B cell (primary cell): ENCODE results near the gene PTPN14. TPM values are rescaled to one million over a fixed set of nuclear protein-coding genes. Genes with fewer than 3 reads are reported as not detected.

ENCODE experiments used
- ATAC-seq: fragments of 200-7000 bp; cut with Tn5 transposase; one replicate; pipeline ENCODE4 v1.10.0; 2021; ENCODE audit warnings: low read depth, mild to moderate bottlenecking, moderate number of reproducible peaks, moderate library complexity
- CTCF ChIA-PET: fragments of 350-600 bp; sonication (Branson Sonifier 250); formaldehyde crosslinking; loops from one replicate; lab custom pipeline; 2021; ENCODE audit warnings: antibody characterized with exemption, inconsistent platforms; lab: Charles Lee
- POLR2A ChIA-PET: fragments of 350-600 bp; sonication (Branson Sonifier 250); formaldehyde crosslinking; loops from one replicate; lab custom pipeline; 2021; ENCODE audit warnings: antibody characterized with exemption; lab: Charles Lee
- DNase-seq: peaks from one replicate; pipeline ENCODE4 v3.0.0; 2013
- H2AFZ ChIP-seq: 2 replicates; pipeline ENCODE4 v1.6.1; 2012; ENCODE audit warnings: mild to moderate bottlenecking, low read depth, low read length; ENCODE audit not compliant: insufficient read depth, poor library complexity, severe bottlenecking
- H3K27ac ChIP-seq, 2 donors: 1 replicate in 1 of 2; 2 replicates in 1 of 2; pipeline ENCODE4 v1.5.1; 2012 to 2013; ENCODE audit warnings: low read length in 2 of 2, mild to moderate bottlenecking in 2 of 2, moderate library complexity in 1 of 2
- H3K27me3 ChIP-seq, 4 experiments: fragments of 200-600 bp in 1 of 4; sonication (generic) in 1 of 4; replicated peaks in 1 of 4; 1 replicate in 2 of 4; 2 replicates in 2 of 4; pipeline versions ENCODE4 v1.6.1 to v1.7.0; 2013 to 2016; ENCODE audit warnings: low read length in 3 of 4, mild to moderate bottlenecking in 2 of 4, mixed read lengths in 1 of 4, moderate library complexity in 1 of 4; ENCODE audit not compliant: insufficient read depth in 4 of 4, control insufficient read depth in 3 of 4; ENCODE audit errors: control extremely low read depth in 1 of 4
- H3K36me3 ChIP-seq, 2 experiments: replicated peaks in 1 of 2; 1 replicate in 1 of 2; 2 replicates in 1 of 2; pipeline versions ENCODE4 v1.6.1 to v1.7.1; 2013; ENCODE audit warnings: low read length in 1 of 2; ENCODE audit not compliant: insufficient read depth in 2 of 2, control insufficient read depth in 1 of 2; ENCODE audit errors: control extremely low read depth in 1 of 2, extremely low read depth in 1 of 2
- H3K4me1 ChIP-seq, 2 donors: fragments of 200-600 bp in 1 of 2; sonication (generic) in 1 of 2; 1 replicate in 1 of 2; 2 replicates in 1 of 2; pipeline versions ENCODE4 v1.5.1 to v1.6.1; 2013 to 2017; ENCODE audit warnings: low read length in 2 of 2; ENCODE audit not compliant: control insufficient read depth in 2 of 2, insufficient read depth in 2 of 2
- H3K4me2 ChIP-seq: replicated peaks from 2 replicates; pipeline ENCODE3; 2012; ENCODE audit warnings: mild to moderate bottlenecking, low read depth, low read length; ENCODE audit not compliant: poor library complexity, severe bottlenecking
- H3K4me3 ChIP-seq, 5 experiments: fragments of 200-600 bp in 1 of 5; sonication (generic) in 1 of 5; 1 replicate in 3 of 5; 2 replicates in 2 of 5; pipeline versions ENCODE4 v1.5.1 to v1.7.0; 2011 to 2016; ENCODE audit warnings: low read length in 4 of 5, mild to moderate bottlenecking in 4 of 5, low read depth in 2 of 5, control low read depth in 1 of 5, moderate library complexity in 1 of 5; ENCODE audit not compliant: insufficient read depth in 1 of 5; ENCODE audit errors: control extremely low read depth in 1 of 5, extremely low read depth in 1 of 5
- H3K79me2 ChIP-seq: fragments of 200-600 bp; sonication (generic); one replicate; pipeline ENCODE4 v1.6.0; 2016; ENCODE audit warnings: low read length; ENCODE audit not compliant: control insufficient read depth, insufficient read depth
- H3K9ac ChIP-seq: fragments of 200-600 bp; sonication (generic); 2 replicates; pipeline ENCODE4 v1.6.1; 2017; ENCODE audit warnings: mild to moderate bottlenecking, low read length, moderate library complexity
- H3K9me3 ChIP-seq, 3 donors: one replicate each; pipeline versions ENCODE4 v1.6.1 to v1.7.1; 2013; ENCODE audit warnings: low read length in 2 of 3; ENCODE audit not compliant: control insufficient read depth in 2 of 3, insufficient read depth in 1 of 3; ENCODE audit errors: control extremely low read depth in 1 of 3
- H4K20me1 ChIP-seq: 2 replicates; pipeline ENCODE4 v1.6.0; 2012; ENCODE audit warnings: mild to moderate bottlenecking, low read length; ENCODE audit not compliant: insufficient read depth, control insufficient read depth, poor library complexity, severe bottlenecking
- H3K27ac Mint-ChIP-seq: one replicate; pipeline ENCODE4 v1.8.0; 2021; ENCODE audit warnings: mixed read lengths
- H3K27me3 Mint-ChIP-seq: one replicate; pipeline ENCODE4 v1.8.0; 2021; ENCODE audit warnings: mixed read lengths
- H3K4me1 Mint-ChIP-seq: one replicate; pipeline ENCODE4 v1.8.0; 2021; ENCODE audit warnings: mixed read lengths
- H3K4me3 Mint-ChIP-seq: one replicate; pipeline ENCODE4 v1.8.0; 2021; ENCODE audit warnings: mixed read lengths
- H3K9me3 Mint-ChIP-seq: one replicate; pipeline ENCODE4 v1.8.0; 2022; ENCODE audit warnings: mixed read lengths; ENCODE audit not compliant: insufficient read depth
- EZH2 ChIP-seq: IDR thresholded peaks from 2 replicates; pipeline ENCODE4 v1.6.1; 2012; ENCODE audit warnings: borderline replicate concordance, low read depth, mild to moderate bottlenecking, moderate library complexity, low read length; ENCODE audit not compliant: insufficient read depth, poor library complexity, severe bottlenecking
- WGBS: methylation state at CpG from one replicate; pipeline ENCODE4 v1.1.5; 2013; ENCODE audit warnings: missing lambda C conversion rate; ENCODE audit not compliant: insufficient coverage; 5-methylcytosine and 5-hydroxymethylcytosine counted together
- intact Hi-C: fragments of 100-400 bp; cut with micrococcal nuclease; formaldehyde crosslinking; loops from one replicate; pipeline ENCODE4 v1.10.0; 2022
- polyA plus RNA-seq: library from polyadenylated mRNA; depleted of rRNA; stranded (reverse); fragments of >200 nt; gene quantifications from 2 replicates; pipeline ENCODE4 v1.2.3, GENCODE V29; 2012
- total RNA-seq, 2 donors: library from RNA; stranded (reverse); fragments of 120-200 nt in 1 of 2; gene quantifications; 1 replicate in 1 of 2; 2 replicates in 1 of 2; pipeline versions ENCODE4 v1.2.3 to v1.2.4, GENCODE V29; 2013 to 2022
- TF ChIP-seq, protein P1 (sequence below): fragments of 200-600 bp; IDR thresholded peaks from one replicate; pipeline ENCODE4 v1.8.0; 2022; ENCODE audit warnings: antibody characterized with exemption, mild to moderate bottlenecking

Gene PTPN14
- total and polyA plus RNA-seq, 2 donors (not counting 1 experiment from before 2014, with no cell fraction given) = under 0.01 TPM; not detected in 1

DNA sequence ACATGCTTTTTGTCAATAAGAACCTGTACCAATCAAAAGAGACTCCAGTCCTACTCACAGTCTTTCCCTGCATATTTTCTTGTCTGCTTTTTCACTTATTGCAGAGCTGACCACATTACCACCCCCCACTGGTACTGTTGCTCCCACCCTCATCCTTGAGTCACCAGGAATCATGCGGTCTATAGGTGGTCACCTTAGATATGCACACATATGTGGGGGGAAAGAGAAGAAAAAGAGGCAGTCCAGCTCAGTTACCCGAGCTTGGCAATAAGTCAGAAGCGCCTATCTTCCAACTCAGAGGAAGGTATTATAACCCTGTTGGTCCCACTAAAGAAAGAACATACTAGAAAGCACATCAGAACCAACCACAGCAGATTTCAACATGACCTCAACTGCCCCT is 151.3 kb downstream of the PTPN14 start:
- Histone ChIP-seq H3K27ac (no peak overlapping the region), H3K36me3 (no peaks in the 10 kb centered on the region), H3K27me3 (no peaks in the 10 kb centered on the region), H2AFZ (no peak overlapping the region), H3K4me1 (no peaks in the 10 kb centered on the region), H4K20me1 (no peaks in the 10 kb centered on the region), H3K9ac (no peak overlapping the region), H3K79me2 (no peaks in the 10 kb centered on the region), H3K4me2 (no peak overlapping the region), H3K9me3 (no peaks in the 10 kb centered on the region), H3K4me3 (no peak overlapping the region)
- ChIA-PET POLR2A (no interaction called here), CTCF (no interaction called here)
- Mint-ChIP-seq H3K27ac (no peak overlapping the region), H3K27me3 (peaks cover 11% of the 10 kb centered on the region), H3K4me1 (no peaks in the 10 kb centered on the region), H3K4me3 (no peak overlapping the region), H3K9me3 (no peaks in the 10 kb centered on the region)
- ATAC-seq (no peak), DNase-seq (no peak)
- TF ChIP-seq EZH2 = no peak
- TF ChIP-seq, protein P1, sequence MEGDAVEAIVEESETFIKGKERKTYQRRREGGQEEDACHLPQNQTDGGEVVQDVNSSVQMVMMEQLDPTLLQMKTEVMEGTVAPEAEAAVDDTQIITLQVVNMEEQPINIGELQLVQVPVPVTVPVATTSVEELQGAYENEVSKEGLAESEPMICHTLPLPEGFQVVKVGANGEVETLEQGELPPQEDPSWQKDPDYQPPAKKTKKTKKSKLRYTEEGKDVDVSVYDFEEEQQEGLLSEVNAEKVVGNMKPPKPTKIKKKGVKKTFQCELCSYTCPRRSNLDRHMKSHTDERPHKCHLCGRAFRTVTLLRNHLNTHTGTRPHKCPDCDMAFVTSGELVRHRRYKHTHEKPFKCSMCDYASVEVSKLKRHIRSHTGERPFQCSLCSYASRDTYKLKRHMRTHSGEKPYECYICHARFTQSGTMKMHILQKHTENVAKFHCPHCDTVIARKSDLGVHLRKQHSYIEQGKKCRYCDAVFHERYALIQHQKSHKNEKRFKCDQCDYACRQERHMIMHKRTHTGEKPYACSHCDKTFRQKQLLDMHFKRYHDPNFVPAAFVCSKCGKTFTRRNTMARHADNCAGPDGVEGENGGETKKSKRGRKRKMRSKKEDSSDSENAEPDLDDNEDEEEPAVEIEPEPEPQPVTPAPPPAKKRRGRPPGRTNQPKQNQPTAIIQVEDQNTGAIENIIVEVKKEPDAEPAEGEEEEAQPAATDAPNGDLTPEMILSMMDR = no peak
- intact Hi-C loops = no loop called here
- whole genome bisulfite sequencing = 100% methylated on average over 2 of the region's 3 CpGs

- TF ChIP-seq, protein P1 = no peak
- no peak for TF ChIP-seq EZH2
- Mint-ChIP-seq H3K27me3 (peaks cover 7% of the 10 kb centered on the region), H3K9me3 (no peaks in the 10 kb centered on the region), H3K27ac (no peak overlapping the region), H3K4me1 (no peaks in the 10 kb centered on the region), H3K4me3 (no peak overlapping the region)
- H3K4me1 ChIP-seq = no peaks in the 10 kb centered on the region
- H4K20me1 ChIP-seq = no peaks in the 10 kb centered on the region
- ChIA-PET POLR2A (no interaction called here), CTCF (no interaction called here)
- H2AFZ ChIP-seq = no peak overlapping the region
- DNase-seq (no peak), ATAC-seq (no peak)
- WGBS = 100% methylated on average over 3 of the region's 6 CpGs
- no peaks in the 10 kb centered on the region for H3K27me3 ChIP-seq
- H3K9ac ChIP-seq = no peak overlapping the region
- H3K9me3 ChIP-seq = no peaks in the 10 kb centered on the region
- H3K27ac ChIP-seq = no peak overlapping the region
- H3K79me2 ChIP-seq = no peaks in the 10 kb centered on the region
- no peak overlapping the region for H3K4me3 ChIP-seq
- intact Hi-C loops = no loop called here
- H3K36me3 ChIP-seq = no peaks in the 10 kb centered on the region
- H3K4me2 ChIP-seq = no peak overlapping the region
These were observed 152.9 kb downstream of the PTPN14 start for GRCh38 chr1:214398490-214398889.
